Esophagus mucosa (tissue), 1 donor: ENCODE results near the gene STATH. TPM values are rescaled to one million over a fixed set of nuclear protein-coding genes. Genes with fewer than 3 reads are reported as not detected.

Experiments used
- total RNA-seq: library from RNA; stranded (reverse); gene quantifications from one replicate; pipeline ENCODE4 v1.2.4, GENCODE V29; 2023
- donor health status: DM: yes; HTN: yes; CAD: no.

Gene STATH
- total RNA-seq, 1 donor from 2014 or later, result not detected

Other genes starting within 250 kb of the STATH start
- gene SULT1B1, start 235.3 kb upstream of the STATH start, total RNA-seq, result 1.3 TPM
- gene SULT1E1, start 135.8 kb upstream of the STATH start, total RNA-seq, result 0.52 TPM
- not detected for gene CSN1S1, start 64.9 kb upstream of the STATH start, total RNA-seq
- gene CSN2, start 30.2 kb upstream of the STATH start, total RNA-seq, result not detected
- not detected for gene HTN3, start 32.5 kb downstream of the STATH start, total RNA-seq
- not detected for gene HTN1, start 54.5 kb downstream of the STATH start, total RNA-seq
- gene PRR27, start 158.3 kb downstream of the STATH start, total RNA-seq, result not detected
- gene ODAM, start 199.8 kb downstream of the STATH start, total RNA-seq, result not detected
- gene FDCSP, start 230.2 kb downstream of the STATH start, total RNA-seq, result 53.0 TPM
- not detected for gene CSN3, start 246.6 kb downstream of the STATH start, total RNA-seq